ENCODE measurements around the gene HAO2. TPM values are rescaled to one million over a fixed set of nuclear protein-coding genes. Genes with fewer than 3 reads are reported as not detected.

HAO2 gene
- polyA plus RNA-seq, result not detected

DNA sequence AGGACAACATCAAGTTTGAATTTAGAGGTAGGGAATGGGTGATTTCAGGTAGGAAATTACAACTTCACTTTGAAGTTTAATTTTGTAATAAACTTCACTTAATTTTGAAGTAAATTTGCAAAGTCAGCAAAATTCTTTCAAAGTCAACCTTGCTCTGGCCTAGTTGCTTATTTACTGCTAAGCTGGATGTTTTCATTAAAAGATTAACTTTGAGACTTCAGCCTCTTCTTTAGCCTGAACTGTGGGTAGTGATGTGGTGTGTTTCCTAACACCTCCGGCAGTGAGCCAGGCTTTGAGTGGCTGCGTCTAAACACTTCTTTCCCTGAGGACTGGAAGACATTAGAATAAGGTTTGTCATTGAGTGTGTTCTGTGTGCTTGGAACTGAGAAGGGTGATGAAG, at the start of gene HAO2:
Gene HAO2, plus strand, starts transcription at position 232 of the 400 bp plus-strand sequence. CDS start 12,301 bp downstream, outside the sequence.
- H3K27ac Mint-ChIP-seq, result no peak within 1 kb of the TSS
- H3K9me3 Mint-ChIP-seq, result peaks cover 0 to 4% (median 0%) of the 10 kb centered on the region in 6 donors
- H3K4me3 Mint-ChIP-seq, result no peak within 1 kb of the TSS
- H3K27me3 Mint-ChIP-seq (ENCODE audit: low read depth in 3 of 3), result peaks cover 5 to 6% (median 6%) of the 10 kb centered on the region in 3 donors
- DNase-seq, result no peak
- H3K36me3 Mint-ChIP-seq, result no peaks in the 10 kb centered on the region
- H3K4me1 Mint-ChIP-seq, result no peaks in the 10 kb centered on the region

DNA sequence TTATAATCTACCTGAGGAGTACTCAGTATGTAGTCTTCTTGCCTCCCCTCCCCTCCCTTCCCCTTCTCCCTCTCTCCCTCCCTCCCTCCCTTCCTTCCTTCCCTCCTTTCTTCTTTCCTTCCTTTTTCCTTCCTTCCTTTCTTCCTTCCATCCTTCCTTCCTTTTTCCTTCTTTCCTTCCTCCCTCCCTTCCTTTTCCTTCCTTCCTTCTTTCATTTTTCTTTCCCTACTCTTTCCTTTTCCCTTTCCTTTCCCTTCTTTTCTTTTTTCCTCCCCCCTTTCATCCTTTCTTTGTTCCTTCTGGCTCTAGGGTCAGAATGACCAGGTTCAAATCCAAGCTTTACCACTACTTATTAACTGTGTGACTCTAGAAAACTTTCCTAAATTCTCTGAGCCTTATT, 48.5 kb upstream of the HAO2 start:
- Mint-ChIP-seq H3K9me3 (no peaks in the 10 kb centered on the region), H3K4me1 (peaks cover 8 to 18% of the 10 kb centered on the region in 2 donors), H3K36me3 (no peaks in the 10 kb centered on the region), H3K27me3 (ENCODE audit: low read depth in 3 of 3) (peaks cover 0 to 1% (median 0%) of the 10 kb centered on the region in 3 donors), H3K27ac (no peak overlapping the region), H3K4me3 (no peak overlapping the region)
- no peak for DNase-seq

DNA sequence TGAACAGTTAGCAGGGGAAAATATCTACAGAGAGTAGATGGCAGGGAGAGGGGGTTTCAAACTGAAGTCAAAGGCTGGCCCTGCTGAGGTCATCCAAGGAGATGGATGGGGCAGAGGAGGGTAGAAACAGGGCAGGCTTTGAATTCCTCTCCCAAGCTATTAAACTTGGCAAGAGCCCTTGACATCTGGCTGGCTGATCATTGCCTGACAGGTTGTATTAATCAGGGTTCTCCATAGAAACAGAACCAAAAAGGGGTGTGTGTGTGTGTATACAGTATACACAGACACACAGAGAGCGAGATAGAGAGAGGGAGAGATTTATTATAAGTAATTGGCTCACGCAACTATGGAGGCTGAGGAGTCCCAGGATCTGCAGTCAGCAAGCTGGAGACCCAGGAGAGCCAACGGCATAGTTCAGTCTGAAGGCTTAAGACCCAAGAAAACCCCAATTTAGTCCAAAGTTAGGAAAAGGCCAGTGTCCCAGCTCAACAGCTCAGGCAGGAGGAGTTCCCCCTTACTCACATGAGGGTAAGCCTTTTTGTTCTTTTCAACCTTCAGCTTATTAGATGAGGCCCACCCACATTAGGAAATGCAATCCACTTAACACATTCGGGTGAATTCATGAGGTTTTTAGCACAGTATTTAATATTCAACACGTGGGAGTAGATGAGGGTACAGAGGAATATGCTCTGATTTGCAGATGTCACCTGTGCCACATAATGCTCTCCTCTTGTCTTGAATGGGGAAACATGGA, 46.7 kb upstream of the HAO2 start:
- Mint-ChIP-seq H3K4me3 (no peak overlapping the region), H3K4me1 (peaks cover 10 to 23% of the 10 kb centered on the region in 2 donors), H3K27me3 (ENCODE audit: low read depth in 3 of 3) (no peaks in the 10 kb centered on the region), H3K36me3 (no peaks in the 10 kb centered on the region), H3K9me3 (no peaks in the 10 kb centered on the region), H3K27ac (no peak overlapping the region)
- DNase-seq, result no peak

DNA sequence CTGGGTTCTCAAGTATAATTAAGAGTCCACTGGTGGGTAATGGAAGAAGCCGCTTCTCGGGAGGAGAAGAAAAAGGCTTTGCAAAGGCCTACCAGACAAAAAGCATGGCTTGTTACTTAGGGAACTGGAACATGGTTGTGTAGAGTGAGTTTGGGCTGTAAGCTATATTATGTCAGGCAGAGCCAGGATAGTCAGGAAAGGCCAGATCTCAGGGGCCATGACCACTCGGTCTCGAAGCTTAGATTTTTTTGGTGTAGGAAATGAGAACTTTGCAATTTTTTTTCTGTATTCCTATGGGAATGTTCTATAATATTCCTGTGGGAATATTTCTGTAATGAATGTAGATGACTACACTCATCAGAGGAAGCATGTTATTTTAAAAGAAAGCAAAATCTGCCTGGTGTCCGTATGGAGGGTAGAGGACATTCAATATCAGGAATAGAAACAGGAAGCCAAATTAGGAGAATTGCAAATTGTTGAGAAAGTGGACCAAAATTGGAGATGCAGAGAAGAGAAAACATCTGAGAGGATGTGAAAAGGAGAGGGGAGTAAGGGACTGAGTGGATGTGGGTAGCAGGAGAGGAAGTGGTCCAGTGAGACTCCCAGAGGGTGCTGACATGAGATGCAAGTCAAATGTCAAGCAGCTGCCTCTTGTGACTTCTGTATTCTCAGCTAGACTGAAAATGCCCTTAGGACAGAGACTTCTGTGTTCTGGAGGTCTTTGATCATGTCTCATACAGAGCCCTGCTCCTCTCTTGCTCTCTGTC, 45.2 kb upstream of the HAO2 start:
- Mint-ChIP-seq H3K27me3 (ENCODE audit: low read depth in 3 of 3) (peaks cover 0 to 2% (median 0%) of the 10 kb centered on the region in 3 donors), H3K4me3 (peak overlapping the region in 2 of 5 donors; percentile 3 to 8), H3K4me1 (peaks cover 22 to 39% of the 10 kb centered on the region in 2 donors), H3K9me3 (no peaks in the 10 kb centered on the region), H3K27ac (peak overlapping the region in 1 of 6 donors; percentile 2), H3K36me3 (no peaks in the 10 kb centered on the region)
- DNase-seq, result no peak

DNA sequence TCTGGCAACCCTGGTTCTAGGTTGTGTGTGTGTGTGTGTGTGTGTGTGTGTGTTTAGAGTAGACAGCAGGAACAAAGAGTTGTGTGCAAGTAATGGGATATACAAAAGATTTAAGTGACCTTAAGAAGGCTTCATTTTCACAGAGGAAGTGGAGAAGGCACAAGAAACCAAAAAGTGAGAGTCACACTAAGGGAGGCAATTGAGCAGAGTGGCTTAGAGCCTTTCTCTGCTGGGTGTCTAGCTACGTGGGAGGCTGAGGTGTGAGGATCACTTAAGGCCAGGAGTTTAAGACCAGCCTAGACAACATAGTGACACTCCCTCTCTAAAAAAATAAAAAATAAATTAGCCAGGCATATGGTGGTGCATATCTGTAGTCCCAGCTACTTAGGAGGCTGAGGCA, 44.4 kb upstream of the HAO2 start:
- DNase-seq, result no peak
- H3K9me3 Mint-ChIP-seq, result no peaks in the 10 kb centered on the region
- no peak overlapping the region for H3K4me3 Mint-ChIP-seq
- H3K36me3 Mint-ChIP-seq, result no peaks in the 10 kb centered on the region
- peaks cover 22 to 39% of the 10 kb centered on the region in 2 donors for H3K4me1 Mint-ChIP-seq
- H3K27me3 Mint-ChIP-seq (ENCODE audit: low read depth in 3 of 3), result peaks cover 0 to 4% (median 0%) of the 10 kb centered on the region in 3 donors
- peak overlapping the region in 1 of 6 donors; percentile 15 for H3K27ac Mint-ChIP-seq

DNA sequence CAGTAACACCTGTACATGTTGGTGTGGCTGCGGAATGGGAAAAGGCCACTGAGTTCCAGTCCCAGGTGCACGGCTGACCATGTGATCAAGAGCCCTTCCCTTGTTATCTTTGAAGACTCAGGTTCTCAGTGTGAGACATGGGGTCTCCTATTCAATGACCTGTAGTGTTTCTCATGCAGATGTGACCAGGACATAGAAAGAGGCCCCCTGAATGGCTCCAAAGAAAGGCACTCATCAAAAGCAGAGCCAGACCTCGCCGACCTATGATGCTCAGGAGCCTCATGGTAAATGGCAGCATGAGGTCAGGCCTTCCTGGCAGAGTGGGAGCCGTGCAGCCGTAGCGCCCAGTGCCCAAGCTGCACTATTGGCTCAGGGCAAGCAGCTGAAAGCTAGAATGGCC, 42.3 kb upstream of the HAO2 start:
- Mint-ChIP-seq H3K27ac (no peak overlapping the region), H3K27me3 (ENCODE audit: low read depth in 3 of 3) (peaks cover 0 to 4% (median 0%) of the 10 kb centered on the region in 3 donors), H3K36me3 (no peaks in the 10 kb centered on the region), H3K4me3 (peak overlapping the region; percentile 63 to 83 (median 76)), H3K9me3 (no peaks in the 10 kb centered on the region), H3K4me1 (peaks cover 22 to 39% of the 10 kb centered on the region in 2 donors)
- DNase-seq, result no peak

DNA sequence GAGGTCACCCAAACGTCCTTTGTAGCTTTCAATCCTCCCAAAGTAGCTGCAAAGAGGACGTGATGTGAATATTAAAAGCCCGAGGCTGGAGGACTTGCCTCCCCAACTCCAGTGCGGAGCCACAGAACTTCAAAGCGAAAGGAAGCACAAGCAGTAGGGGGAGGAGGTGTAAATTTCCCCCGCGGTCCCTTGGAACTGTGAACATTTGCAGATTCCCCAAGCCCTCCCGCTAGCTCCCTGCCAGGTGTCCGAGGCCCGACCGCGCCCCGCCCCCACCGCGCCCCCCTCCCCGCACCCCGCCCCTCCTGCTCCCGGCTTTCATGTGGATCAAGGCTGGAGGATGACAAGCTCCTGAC, 41.5 kb upstream of the HAO2 start:
- peaks cover 22 to 39% of the 10 kb centered on the region in 2 donors for H3K4me1 Mint-ChIP-seq
- DNase-seq, result no peak
- no peak overlapping the region for H3K27ac Mint-ChIP-seq

DNA sequence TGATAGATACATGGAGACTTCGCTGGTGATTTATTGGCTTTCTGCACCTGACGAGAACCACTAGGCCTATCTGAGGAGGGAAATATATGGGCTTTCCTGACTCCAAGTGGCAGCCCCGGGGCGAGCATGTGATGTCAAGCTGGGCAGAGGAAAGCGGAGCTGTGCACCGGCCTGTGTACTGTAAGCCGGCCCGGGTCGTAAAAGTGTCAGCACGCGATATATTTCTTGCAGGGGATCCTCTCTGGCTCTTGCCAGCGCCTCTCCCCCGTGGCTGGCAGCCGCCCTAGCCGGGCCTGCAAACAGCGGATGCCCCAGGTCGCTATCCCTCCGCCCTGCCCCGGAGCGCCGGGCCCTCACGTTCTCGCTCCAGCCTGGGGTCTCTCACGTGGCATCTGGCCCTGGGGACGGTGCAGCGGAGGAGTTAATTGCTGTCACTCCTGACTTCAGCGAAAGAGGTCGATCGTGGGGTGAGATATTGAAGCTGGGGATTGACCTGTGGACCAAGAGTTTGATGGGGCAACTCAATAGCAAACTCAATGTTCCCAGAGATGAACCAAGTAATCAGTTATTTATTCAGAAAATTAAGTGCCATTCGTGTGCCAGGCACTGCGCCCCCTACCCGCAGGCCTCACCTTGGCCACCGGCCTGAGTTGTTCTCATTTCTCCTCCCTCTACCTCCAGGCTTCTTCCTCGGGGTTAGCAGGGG, 41.0 kb upstream of the HAO2 start:
- Mint-ChIP-seq H3K4me1 (peaks cover 22 to 39% of the 10 kb centered on the region in 2 donors), H3K9me3 (no peaks in the 10 kb centered on the region), H3K27ac (peak overlapping the region in 3 of 6 donors; percentile 18 to 49 (median 42))

More for the DNA sequence above, 41.5 kb upstream of the HAO2 start:
- peaks cover 0 to 4% (median 0%) of the 10 kb centered on the region in 3 donors for H3K27me3 Mint-ChIP-seq (ENCODE audit: low read depth in 3 of 3)
- no peaks in the 10 kb centered on the region for H3K36me3 Mint-ChIP-seq
- H3K9me3 Mint-ChIP-seq, result no peaks in the 10 kb centered on the region
- peak overlapping the region; percentile 72 to 83 (median 83) for H3K4me3 Mint-ChIP-seq

DNA sequence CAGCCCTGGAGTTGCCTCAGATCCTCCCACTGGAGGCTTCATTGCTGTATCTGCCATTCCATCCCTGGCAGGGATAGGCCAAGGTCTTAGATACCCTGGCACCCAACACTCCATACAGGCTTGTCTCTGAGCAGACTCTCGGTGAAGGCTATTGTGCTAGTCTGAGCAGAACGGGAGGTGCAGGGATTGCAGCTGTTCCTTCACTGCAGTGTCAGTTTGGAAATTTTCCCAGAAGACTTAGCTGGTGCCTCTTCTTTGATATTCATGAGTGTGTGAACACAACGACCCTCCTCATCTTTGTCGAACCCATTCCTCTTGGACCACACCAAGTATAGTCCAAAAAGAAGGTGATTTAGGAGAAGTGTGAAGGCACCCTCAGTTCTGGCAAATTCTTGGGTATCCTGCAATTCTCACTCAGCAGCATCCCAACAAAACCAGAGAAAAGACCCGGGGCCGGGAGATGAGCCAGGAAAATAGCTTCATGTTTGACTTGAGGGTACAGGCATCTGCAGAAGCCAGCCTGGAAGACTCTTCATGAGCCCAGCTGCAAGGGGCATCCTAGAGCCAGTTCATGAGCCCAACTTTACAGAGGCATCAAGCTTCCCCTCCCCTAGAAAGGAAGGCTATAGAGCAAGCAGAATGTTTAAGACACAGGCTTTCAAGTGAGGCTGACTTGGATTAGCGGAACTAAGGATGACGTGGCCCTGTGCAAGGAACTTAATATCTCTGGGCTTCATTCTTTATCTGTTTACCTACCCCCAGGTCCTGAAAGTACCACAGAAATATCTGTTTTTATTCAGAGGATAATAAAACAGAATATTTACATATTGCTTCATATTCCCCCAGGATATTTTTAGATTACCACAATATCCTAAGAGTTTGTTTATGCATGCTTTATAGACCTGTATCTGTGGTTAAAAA, 38.8 kb upstream of the HAO2 start:
- H3K36me3 Mint-ChIP-seq, result no peaks in the 10 kb centered on the region
- H3K4me1 Mint-ChIP-seq, result peaks cover 15 to 22% of the 10 kb centered on the region in 2 donors
- no peak overlapping the region for H3K27ac Mint-ChIP-seq
- H3K4me3 Mint-ChIP-seq, result no peak overlapping the region
- H3K9me3 Mint-ChIP-seq, result no peaks in the 10 kb centered on the region
- no peak for DNase-seq
- H3K27me3 Mint-ChIP-seq (ENCODE audit: low read depth in 3 of 3), result peaks cover 0 to 8% (median 0%) of the 10 kb centered on the region in 3 donors

More for the DNA sequence above, 41.0 kb upstream of the HAO2 start:
- Mint-ChIP-seq H3K27me3 (ENCODE audit: low read depth in 3 of 3) (peaks cover 0 to 4% (median 0%) of the 10 kb centered on the region in 3 donors), H3K36me3 (no peaks in the 10 kb centered on the region), H3K4me3 (peak overlapping the region; percentile 72 to 83 (median 83))
- no peak for DNase-seq

DNA sequence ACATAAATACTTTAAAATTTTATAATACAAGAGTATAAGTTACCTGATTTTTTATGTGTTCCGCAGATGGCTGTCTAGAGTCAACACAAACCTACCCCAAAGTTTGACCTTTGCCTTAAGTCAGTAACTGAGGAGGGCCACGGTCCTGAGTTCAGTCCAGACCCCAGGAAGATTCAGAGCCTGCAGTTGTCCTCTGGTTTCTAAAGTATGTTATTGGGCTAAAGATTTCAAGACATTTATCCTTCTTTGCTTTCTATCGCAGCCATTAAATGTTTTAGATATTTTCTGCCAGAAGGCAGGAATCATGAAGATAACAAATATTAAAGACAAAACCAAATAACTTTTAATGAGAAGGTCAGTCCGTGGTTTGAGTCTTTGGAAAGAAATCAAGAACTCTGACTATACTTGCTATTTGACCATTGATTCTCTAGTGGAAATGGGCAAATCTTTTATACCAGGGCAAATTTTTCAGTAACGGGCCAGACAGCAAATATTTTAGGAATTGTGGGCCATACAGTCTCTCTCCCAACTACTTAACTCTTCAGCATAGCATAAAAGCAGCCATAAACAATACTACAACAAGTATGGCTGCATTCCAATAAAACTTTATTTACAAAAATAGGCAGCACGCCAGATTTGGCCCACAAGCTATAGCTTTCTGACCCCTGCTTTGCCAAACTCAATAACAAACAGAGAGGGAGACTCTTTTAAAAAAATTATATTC, 38.0 kb upstream of the HAO2 start:
- H3K27me3 Mint-ChIP-seq (ENCODE audit: low read depth in 3 of 3), result peaks cover 0 to 8% (median 0%) of the 10 kb centered on the region in 3 donors
- H3K27ac Mint-ChIP-seq, result no peak overlapping the region
- H3K4me3 Mint-ChIP-seq, result no peak overlapping the region
- H3K9me3 Mint-ChIP-seq, result no peaks in the 10 kb centered on the region
- H3K4me1 Mint-ChIP-seq, result peaks cover 15 to 21% of the 10 kb centered on the region in 2 donors
- H3K36me3 Mint-ChIP-seq, result no peaks in the 10 kb centered on the region
- no peak for DNase-seq

DNA sequence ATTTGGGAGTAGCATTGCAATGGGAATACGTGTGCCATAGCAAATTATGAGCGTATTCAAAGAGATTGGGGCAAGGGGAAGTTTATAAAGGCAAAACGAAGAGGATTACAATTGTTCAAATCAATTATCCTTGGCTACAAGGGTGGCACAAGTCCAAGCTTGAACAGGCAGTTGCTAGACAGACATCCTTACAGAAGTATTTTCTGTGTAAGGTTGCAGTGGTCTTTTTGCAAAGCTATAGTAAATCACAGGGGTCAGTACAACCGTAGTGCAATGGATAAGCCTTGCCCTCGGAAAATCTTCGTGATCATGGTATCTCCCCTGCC, 37.4 kb upstream of the HAO2 start:
- Mint-ChIP-seq H3K27me3 (ENCODE audit: low read depth in 3 of 3) (peaks cover 0 to 8% (median 0%) of the 10 kb centered on the region in 3 donors), H3K9me3 (no peaks in the 10 kb centered on the region), H3K36me3 (no peaks in the 10 kb centered on the region), H3K4me3 (no peak overlapping the region), H3K4me1 (peaks cover 15 to 21% of the 10 kb centered on the region in 2 donors), H3K27ac (no peak overlapping the region)
- no peak for DNase-seq

DNA sequence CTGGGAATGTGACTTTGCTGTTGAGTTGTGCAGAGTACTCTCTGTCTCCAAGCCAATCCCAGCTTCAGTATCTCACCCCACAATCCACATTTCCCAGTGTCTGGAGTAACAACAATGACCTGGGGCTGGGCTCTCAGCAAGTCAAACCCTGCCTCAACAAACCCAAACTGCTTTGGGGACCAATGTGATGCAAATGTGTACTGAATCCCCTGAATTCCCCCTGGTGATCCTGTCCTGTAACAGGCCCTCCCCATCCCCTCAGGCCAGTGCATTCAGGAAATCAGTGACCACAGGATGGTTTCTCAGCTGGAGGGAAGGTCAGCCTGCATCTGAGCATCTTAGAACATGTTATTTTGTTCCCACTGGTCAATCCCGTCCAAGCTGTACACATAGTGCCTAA, 36.7 kb upstream of the HAO2 start:
- no peaks in the 10 kb centered on the region for H3K36me3 Mint-ChIP-seq
- no peak overlapping the region for H3K27ac Mint-ChIP-seq
- H3K9me3 Mint-ChIP-seq, result no peaks in the 10 kb centered on the region
- no peak for DNase-seq
- peaks cover 12 to 15% of the 10 kb centered on the region in 2 donors for H3K4me1 Mint-ChIP-seq
- H3K4me3 Mint-ChIP-seq, result no peak overlapping the region
- H3K27me3 Mint-ChIP-seq (ENCODE audit: low read depth in 3 of 3), result peaks cover 0 to 8% (median 0%) of the 10 kb centered on the region in 3 donors
